Measurements from ENCODE around the gene CHCHD5.
"Not testable (repeated sequence)": the region's sequence is repeated elsewhere in the genome, so short reads cannot be mapped to it uniquely, and the experiment has no call there.

DNA sequence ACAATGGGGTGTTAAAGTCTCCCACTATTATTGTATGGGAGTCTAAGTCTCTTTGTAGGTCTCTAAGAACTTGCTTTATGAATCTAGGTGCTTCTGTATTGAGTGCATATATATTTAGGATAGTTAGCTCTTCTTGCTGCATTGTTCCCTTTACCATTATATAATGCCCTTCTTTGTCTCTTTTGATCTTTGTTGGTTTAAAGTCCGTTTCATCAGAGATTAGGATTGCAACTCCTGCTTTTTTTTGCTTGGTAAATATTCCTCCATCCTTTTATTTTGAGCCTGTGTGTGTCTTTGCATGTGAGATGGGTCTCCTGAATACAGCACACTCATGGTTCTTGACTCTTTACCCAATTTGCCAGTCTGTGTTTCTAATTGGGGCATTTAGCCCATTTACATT, 27.9 kb downstream of the CHCHD5 start:
- TF ChIP-seq, protein P1, sequence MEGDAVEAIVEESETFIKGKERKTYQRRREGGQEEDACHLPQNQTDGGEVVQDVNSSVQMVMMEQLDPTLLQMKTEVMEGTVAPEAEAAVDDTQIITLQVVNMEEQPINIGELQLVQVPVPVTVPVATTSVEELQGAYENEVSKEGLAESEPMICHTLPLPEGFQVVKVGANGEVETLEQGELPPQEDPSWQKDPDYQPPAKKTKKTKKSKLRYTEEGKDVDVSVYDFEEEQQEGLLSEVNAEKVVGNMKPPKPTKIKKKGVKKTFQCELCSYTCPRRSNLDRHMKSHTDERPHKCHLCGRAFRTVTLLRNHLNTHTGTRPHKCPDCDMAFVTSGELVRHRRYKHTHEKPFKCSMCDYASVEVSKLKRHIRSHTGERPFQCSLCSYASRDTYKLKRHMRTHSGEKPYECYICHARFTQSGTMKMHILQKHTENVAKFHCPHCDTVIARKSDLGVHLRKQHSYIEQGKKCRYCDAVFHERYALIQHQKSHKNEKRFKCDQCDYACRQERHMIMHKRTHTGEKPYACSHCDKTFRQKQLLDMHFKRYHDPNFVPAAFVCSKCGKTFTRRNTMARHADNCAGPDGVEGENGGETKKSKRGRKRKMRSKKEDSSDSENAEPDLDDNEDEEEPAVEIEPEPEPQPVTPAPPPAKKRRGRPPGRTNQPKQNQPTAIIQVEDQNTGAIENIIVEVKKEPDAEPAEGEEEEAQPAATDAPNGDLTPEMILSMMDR (IDR thresholded peaks at IDR 0.05), result not testable (repeated sequence)
- not testable (repeated sequence) for TF ChIP-seq POLR2A (IDR thresholded peaks at IDR 0.05)

Measured in tibial nerve (tissue), 3 donors.